ENCODE data around the gene WDFY3. TPM values are rescaled to one million over a fixed set of nuclear protein-coding genes. Genes with fewer than 3 reads are reported as not detected.

Gene WDFY3
- total and polyA plus RNA-seq, 2 experiments from 2014 or later, result 7.7 to 55.9 TPM

DNA sequence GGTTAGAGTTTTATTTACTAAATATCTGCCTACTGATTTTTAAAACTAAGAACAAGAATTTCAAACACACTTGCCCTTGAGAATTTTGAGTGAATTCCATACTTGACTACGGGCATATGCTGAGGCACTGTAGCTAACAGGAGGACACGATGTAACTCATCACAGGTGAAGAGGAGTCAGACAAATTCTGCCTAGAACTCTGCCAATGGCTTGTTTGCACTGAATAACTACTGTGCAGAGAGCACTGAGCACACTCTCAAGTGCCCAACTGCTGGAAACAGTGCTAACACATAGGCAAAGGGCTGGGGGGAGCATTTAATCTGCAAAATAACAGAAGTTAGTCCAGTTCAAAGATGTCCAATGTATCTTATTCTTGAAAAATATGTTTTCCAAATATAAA is 104.4 kb downstream of the WDFY3 start:
- WGBS (ENCODE audit: low lambda C conversion rate, missing lambda C conversion rate), result 97% methylated on average over 2 of the region's 2 CpGs
- peaks cover 7% of the 10 kb centered on the region for H3K79me2 ChIP-seq
- no peaks in the 10 kb centered on the region for H4K20me1 ChIP-seq (ENCODE audit: insufficient read depth, poor library complexity, severe bottlenecking)

DNA sequence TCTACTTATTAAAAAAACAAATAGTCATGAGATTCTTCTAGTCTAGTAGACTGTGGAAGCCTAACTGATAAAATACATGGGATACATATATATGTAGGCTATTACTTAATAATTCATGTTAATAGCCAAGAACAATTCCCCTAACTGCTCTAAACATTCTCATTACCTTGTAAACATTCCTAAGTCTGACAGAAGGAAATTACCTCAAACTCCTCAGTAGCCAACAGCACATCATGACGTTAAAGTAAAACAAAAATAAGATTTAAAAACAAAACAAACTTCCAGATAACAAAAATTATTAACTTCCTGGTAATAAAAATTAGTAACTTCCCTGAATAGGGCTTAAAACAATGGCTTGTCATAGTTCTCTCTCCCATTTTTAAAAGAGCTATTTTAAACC is 109.2 kb downstream of the WDFY3 start:
- Histone ChIP-seq H2AFZ (no peak overlapping the region), H3K9me2 (replicated peaks; ENCODE audit: insufficient read depth) (no peaks in the 10 kb centered on the region), H3K27me3 (no peaks in the 10 kb centered on the region), H4K20me1 (ENCODE audit: insufficient read depth, poor library complexity, severe bottlenecking) (peaks cover 3% of the 10 kb centered on the region), H3K4me2 (no peak overlapping the region), H3K79me2 (peaks cover 6% of the 10 kb centered on the region), H3K36me3 (replicated peaks; ENCODE audit: insufficient read depth, low read depth) (no peaks in the 10 kb centered on the region), H3K9me3 (ENCODE audit: low read depth) (no peaks in the 10 kb centered on the region), H3K4me3 (no peak overlapping the region), H3K27ac (no peak overlapping the region), H3K4me1 (ENCODE audit: insufficient read depth) (no peaks in the 10 kb centered on the region)
- no peak for DNase-seq (ENCODE audit: low spot score)
- TF ChIP-seq, protein P1, sequence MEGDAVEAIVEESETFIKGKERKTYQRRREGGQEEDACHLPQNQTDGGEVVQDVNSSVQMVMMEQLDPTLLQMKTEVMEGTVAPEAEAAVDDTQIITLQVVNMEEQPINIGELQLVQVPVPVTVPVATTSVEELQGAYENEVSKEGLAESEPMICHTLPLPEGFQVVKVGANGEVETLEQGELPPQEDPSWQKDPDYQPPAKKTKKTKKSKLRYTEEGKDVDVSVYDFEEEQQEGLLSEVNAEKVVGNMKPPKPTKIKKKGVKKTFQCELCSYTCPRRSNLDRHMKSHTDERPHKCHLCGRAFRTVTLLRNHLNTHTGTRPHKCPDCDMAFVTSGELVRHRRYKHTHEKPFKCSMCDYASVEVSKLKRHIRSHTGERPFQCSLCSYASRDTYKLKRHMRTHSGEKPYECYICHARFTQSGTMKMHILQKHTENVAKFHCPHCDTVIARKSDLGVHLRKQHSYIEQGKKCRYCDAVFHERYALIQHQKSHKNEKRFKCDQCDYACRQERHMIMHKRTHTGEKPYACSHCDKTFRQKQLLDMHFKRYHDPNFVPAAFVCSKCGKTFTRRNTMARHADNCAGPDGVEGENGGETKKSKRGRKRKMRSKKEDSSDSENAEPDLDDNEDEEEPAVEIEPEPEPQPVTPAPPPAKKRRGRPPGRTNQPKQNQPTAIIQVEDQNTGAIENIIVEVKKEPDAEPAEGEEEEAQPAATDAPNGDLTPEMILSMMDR (IDR thresholded peaks at IDR 0.05; ENCODE audit: poor library complexity), result no peak
- TF ChIP-seq EZH2phosphoT487 (IDR thresholded peaks at IDR 0.05; ENCODE audit: low read depth, severe bottlenecking, unreplicated experiment) (no peak), EZH2 (IDR thresholded peaks at IDR 0.05; ENCODE audit: borderline replicate concordance) (no peak)
- WGBS (ENCODE audit: low lambda C conversion rate, missing lambda C conversion rate), result 58% methylated on average over 1 of the region's 1 CpG

More for the DNA sequence above, 104.4 kb downstream of the WDFY3 start:
- no peaks in the 10 kb centered on the region for H3K27me3 ChIP-seq
- no peaks in the 10 kb centered on the region for H3K9me3 ChIP-seq (ENCODE audit: low read depth)
- DNase-seq (ENCODE audit: low spot score), result no peak
- no peaks in the 10 kb centered on the region for H3K36me3 ChIP-seq (replicated peaks; ENCODE audit: insufficient read depth, low read depth)
- H2AFZ ChIP-seq, result no peak overlapping the region
- H3K27ac ChIP-seq, result no peak overlapping the region
- no peaks in the 10 kb centered on the region for H3K4me1 ChIP-seq (ENCODE audit: insufficient read depth)
- no peaks in the 10 kb centered on the region for H3K9me2 ChIP-seq (replicated peaks; ENCODE audit: insufficient read depth)
- TF ChIP-seq EZH2phosphoT487 (IDR thresholded peaks at IDR 0.05; ENCODE audit: low read depth, severe bottlenecking, unreplicated experiment) (no peak), EZH2 (IDR thresholded peaks at IDR 0.05; ENCODE audit: borderline replicate concordance) (no peak)
- TF ChIP-seq, protein P1 (IDR thresholded peaks at IDR 0.05; ENCODE audit: poor library complexity), result no peak
- no peak overlapping the region for H3K4me2 ChIP-seq
- no peak overlapping the region for H3K4me3 ChIP-seq

DNA sequence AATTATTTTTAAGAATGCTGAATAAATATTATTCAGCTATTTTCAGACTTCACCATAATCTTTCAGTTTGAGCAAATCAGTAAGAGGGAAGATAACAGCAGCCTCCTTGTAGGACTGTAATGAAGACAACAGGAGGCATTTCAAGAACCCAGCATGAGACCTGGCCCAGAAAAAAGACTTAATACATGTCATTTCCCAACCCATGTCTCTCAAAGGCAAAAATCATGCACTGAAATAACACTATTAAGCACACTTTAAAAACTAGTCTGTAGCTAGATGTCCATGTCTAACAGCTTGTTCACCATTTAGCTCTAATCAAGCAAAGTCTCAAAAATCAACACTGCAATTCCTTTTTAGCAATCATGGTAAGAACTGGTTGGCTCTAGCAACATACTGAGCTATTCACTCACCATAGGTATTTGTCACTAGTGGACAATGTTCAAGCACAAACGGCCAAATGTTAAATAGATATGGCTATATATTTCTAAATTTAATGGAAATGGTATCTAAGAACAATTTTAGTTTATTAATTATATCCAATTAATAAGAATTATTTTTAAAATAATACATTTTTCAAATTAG is 109.9 kb downstream of the WDFY3 start:
- H3K4me2 ChIP-seq, result no peak overlapping the region
- no peaks in the 10 kb centered on the region for H3K36me3 ChIP-seq (replicated peaks; ENCODE audit: insufficient read depth, low read depth)
- no peak overlapping the region for H3K4me3 ChIP-seq
- no peak for TF ChIP-seq EZH2phosphoT487 (IDR thresholded peaks at IDR 0.05; ENCODE audit: low read depth, severe bottlenecking, unreplicated experiment)
- no peak for TF ChIP-seq EZH2 (IDR thresholded peaks at IDR 0.05; ENCODE audit: borderline replicate concordance)
- TF ChIP-seq, protein P1 (IDR thresholded peaks at IDR 0.05; ENCODE audit: poor library complexity), result no peak
- no peak overlapping the region for H2AFZ ChIP-seq
- peaks cover 6% of the 10 kb centered on the region for H3K79me2 ChIP-seq
- 56% methylated on average over 1 of the region's 1 CpG for WGBS (ENCODE audit: low lambda C conversion rate, missing lambda C conversion rate)
- no peak overlapping the region for H3K27ac ChIP-seq
- no peak for DNase-seq (ENCODE audit: low spot score)
- no peaks in the 10 kb centered on the region for H3K9me3 ChIP-seq (ENCODE audit: low read depth)
- no peaks in the 10 kb centered on the region for H3K9me2 ChIP-seq (replicated peaks; ENCODE audit: insufficient read depth)
- peaks cover 4% of the 10 kb centered on the region for H4K20me1 ChIP-seq (ENCODE audit: insufficient read depth, poor library complexity, severe bottlenecking)
- no peaks in the 10 kb centered on the region for H3K4me1 ChIP-seq (ENCODE audit: insufficient read depth)
- no peaks in the 10 kb centered on the region for H3K27me3 ChIP-seq

All from hepatocyte (in vitro differentiated cells).